GM19397 (cell line): ENCODE results near the gene CREM.
"Not testable (repeated sequence)": the region's sequence is repeated elsewhere in the genome, so short reads cannot be mapped to it uniquely, and the experiment has no call there.

Experiments used
- ATAC-seq: cut with Tn5 transposase; IDR thresholded peaks from one replicate; pipeline ENCODE4 v1.9.1; 2021; ENCODE audit warnings: mild to moderate bottlenecking, moderate library complexity; ENCODE audit not compliant: unreplicated experiment

Gene CREM

DNA sequence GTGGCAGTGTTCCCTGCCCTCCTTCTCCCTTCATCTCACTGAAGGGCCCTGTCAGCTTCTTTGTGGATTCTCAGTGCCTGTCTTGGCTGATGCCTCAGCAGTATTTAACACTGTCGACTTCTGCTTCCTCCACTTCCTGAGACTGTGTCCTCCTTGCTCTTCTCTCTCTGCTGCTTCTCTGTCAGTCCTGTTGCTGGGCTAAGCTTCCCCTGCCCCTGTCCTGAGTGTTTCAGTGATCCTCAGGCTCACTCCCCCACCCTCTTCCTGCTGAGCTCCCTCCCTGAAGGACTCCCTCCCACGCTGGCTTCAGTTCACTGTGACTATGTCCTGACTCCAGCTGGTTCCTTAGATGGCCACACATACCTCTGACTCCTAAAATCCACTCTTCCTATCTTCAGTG is 64.9 kb downstream of the CREM start:
- ATAC-seq, result no peak

DNA sequence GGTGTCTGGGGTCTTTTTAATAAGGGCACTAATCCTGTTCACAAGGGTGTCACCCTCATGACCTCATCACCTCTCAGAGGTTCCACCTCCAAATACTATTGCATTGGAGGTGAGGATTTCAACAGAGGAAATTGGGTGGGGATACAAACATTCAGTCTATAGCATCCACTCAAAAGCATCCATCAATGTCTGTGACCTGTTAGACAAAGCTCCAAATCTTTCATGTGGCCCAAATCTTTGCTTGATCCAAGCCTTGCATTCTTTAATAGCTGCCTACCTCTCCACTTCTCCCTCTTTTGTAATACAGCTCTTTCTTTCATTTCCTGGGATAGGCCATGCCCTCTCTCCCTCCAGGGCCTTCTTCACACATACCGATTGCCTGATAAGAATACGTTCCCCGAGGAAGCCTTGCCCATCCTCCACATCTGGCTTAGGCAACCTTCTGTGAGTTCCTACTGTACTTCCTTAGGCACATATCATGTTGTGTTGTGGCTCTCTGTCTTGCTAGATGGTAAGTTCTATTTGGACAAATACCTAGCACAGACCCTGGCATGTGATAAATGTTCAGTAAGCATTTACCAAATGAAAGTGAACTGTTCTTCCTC is 66.1 kb downstream of the CREM start:
- ATAC-seq, result no peak

DNA sequence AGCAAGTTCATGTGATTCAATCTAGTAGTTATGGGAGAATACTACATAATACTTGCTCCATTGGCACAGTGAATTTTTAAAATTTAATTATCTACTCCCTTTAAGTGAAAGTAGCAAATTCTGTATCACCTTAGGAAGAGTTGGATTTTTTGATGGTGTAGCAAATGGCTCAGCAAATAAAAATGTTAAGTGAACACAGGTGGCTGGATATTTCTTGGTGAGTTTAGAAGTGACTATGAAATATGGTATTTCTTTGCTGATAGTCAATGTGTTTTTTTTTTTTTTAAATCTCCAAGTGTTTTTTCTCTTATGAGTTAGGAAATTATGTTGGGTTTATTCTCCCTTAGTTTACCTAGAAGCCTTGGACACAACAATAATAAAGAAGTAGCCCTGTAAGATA is 67.8 kb downstream of the CREM start:
- ATAC-seq, result no peak

DNA sequence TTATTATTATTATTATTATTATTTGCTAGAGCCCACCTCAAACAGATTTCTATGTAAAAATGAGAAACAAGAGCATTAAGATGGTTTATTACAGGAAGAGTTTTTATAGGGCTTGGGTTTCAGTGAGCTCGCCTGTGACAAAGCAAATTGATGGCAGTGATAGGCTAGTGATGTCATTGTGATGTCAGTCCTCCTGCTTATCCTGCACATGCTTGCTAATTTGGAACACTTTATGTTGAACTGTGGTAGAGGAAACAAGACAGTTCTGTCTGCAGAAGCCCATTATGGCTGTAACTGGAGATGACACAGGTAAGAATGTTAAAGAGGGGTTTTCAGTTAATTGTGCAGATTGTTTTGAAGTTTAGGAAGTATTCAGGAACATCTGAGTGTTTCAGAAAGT is 68.3 kb downstream of the CREM start:
- no peak for ATAC-seq

DNA sequence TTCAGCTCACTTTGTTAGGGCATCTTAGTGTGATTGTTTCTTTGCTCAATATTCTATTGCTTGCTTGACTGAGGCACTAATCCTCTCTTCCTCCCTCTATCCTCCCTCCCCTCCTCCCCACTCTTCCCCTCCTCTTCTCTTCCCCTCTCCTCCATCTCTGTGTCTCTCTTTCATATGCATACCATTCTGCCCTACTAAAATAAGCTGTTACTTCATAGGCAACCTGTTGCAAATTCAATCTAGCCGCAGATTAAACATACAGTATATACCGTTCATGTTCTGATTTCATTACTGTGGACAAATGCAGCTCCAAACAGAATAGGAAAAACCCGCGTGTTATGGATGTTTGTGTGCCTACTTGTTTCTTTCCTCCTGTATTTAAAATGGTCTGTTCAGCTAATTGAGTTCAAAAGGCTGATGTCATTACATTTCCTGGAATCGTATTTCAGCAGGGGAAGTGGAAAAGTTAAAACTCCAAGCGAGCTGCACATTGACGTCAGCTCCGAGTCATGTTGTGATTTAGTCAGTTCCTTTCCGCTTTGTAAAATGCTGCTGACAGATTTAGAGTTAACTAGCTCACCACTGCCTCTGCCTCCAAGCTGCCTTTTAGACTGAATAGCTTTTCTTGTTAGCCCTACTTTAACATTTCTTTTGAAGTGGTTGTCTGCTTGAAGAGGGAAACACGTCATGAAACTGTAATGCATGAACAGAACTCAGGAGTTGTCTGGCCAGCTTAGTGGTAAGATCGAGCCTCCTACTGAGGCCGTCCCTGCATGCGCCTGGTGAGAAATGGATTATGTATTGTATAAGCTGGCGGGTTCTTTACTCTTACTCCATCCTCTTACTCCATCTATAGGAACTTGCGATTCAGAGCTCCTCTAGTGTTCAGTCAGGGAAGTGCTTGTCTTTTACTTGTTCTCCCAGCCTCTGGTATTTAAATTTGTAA is 69.0 kb downstream of the CREM start:
- ATAC-seq, result peak; percentile 95

DNA sequence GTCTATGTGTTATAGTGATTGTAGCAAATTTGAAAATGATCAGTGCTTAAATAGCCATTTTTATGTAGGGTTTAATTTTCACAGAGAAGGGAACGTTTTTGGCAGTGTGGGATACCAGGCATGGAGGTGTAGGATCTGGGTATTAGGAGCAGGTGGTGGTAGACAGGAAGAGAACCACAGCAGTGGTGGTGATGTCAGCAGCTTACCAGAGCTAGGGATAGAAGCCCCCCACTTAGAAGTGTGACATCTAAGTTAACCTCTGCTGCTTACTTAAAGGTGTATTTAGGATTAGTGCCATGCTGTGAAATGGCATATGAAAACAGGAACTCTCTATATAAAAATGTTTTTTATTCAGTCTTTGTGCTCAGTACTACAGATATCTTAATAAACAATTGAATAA is 73.8 kb downstream of the CREM start:
- no peak for ATAC-seq

DNA sequence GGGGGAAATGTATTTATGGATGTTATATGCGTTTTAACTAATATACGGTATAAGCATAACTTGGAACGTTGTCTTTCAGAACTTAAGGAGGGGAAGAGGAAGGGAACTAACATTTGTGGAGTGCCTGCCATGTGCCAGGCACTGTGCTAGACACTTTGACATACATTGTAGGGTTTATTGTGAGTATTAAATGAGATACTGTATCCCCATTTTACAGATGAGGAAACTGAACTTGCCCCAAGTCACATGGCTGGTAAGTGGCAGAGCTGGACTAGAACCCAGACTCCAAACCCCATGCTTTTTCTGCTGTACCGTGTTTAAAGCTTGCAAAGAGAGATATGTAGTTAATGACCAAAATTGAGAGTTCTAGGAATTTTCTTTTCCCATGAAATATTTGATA is 74.6 kb downstream of the CREM start:
- ATAC-seq, result no peak

DNA sequence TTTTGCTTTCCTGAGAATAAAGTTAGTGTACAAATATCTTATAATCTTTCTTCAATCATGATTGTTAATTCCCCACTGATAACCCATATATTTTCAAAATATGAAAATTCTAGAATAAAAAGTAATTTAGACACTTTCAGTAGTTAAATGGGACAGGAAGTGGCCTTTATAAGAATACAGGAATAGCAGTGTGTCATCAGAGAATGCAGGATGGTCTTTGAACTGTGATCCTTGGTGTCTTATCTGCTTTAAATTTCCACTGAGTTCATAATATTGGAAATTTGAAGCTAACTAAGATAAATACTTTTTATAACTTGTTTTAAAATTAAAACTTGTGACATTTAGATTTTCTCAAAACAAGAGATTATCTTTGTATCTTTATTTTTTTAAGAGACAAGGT is 75.4 kb downstream of the CREM start:
- no peak for ATAC-seq

DNA sequence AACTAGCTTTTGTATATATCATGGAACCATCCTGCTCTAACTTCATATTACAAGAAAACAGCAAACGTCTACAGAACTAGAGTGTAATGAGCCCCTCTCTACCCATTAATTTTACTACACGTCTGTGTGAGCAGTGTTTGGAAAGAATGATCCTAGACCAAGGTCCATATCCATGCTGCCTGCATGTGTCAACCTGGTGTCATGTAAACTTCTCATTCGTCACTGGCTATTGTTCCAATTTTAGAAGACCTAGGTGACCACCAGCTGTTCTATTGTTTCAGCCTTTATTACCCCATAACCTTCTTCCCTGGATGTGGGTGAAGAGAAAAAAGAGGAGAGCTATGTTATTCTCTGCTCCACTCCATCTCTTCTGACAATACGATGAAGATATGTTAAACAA is 77.1 kb downstream of the CREM start:
- ATAC-seq, result no peak

DNA sequence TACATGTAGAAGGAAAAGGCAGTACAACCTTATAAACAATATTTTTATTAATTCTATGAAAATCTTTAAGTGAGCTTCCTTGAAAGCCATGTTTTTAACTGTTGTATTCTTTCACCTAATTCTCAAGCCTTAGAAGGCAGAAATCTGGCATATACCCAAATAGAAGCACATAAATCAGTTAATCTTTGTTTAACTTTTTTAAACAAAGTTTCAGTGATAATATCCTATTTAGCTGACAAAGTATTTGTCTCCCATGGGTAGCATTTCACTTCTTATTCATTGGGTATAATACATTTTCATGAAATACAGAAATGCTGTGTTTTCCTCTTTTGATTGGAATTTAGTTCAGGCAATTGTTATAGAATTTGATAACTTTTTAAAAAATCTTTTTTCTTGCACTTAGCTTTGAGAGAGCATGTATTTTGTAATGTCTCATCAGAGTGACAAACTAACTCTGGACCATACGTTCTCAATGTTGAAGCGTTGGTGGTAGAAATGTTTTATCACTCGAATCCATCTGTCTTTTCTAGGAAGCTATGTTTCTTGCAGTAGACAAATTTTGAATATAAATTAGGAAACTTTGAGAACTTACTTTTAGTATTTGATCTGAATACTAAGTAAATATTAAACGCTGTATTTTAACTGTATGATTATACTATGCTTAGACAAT is 78.1 kb downstream of the CREM start:
- no peak for ATAC-seq

DNA sequence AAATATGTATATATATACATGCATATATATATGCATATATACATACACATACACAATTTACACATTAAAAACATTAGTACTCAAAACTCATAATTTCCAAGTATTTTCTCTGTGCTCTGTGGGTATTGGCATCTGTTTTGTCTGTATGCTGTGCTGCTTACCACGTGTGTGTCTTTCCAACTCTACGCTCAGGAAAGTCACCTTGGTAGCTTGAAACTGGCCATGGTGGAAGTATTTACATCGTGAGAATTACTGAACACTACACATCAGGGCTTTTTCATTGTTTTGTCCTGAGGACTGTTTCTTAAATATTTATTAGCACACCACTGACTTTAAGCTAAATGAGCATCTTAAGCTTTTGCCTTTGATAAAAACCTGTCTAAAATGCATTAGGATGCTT is 79.6 kb downstream of the CREM start:
- ATAC-seq, result no peak

DNA sequence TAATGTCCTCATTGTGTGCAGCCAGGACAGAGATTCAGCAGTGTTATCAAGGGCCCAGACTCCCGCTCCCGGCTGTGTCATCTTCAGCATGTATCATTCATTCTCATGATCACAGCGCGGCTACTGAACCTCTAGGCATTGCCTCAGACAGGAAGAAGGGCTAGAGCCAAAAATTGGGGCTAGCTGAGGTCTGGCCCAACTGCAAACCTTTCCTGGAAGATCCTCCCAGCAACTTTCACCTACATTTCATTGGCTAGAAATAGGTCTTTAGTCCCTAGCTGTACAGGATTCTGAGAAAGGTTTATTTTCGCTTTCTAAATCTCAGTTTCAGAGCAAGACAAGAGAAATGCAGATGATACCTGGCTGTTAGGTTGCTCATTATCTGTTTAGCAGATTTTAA is 81.9 kb downstream of the CREM start:
- peak; percentile 77 for ATAC-seq

DNA sequence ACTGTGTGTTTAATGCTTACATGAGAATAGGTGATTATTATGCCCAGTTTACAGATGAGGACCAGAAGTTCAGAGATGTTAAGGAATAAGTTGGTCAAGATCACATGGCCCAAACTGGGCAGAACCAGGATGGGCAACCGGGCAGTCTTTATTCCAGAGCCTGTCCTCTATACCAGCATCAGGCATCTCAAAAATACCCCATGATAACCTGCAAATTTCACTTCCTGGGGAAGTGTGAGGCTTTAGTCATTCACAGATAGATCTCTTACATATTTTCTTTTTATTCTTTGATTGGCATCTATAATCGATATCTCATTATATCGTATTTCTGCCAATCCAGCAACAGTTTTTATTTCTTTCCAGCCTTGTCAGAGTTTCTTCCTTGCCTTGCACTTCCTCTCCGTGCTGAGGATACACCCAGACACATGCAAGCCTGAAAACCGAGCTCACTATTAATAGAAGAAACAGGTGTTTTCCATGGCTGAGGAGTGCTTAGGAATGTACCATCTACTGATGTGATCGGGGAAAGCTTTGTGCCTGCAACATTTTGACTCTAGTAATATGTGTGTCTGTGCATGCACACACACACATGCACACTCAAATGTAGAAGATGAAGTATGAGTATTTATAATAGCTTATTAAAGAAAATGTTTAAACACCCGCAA is 82.4 kb downstream of the CREM start:
- peak; percentile 16 for ATAC-seq

DNA sequence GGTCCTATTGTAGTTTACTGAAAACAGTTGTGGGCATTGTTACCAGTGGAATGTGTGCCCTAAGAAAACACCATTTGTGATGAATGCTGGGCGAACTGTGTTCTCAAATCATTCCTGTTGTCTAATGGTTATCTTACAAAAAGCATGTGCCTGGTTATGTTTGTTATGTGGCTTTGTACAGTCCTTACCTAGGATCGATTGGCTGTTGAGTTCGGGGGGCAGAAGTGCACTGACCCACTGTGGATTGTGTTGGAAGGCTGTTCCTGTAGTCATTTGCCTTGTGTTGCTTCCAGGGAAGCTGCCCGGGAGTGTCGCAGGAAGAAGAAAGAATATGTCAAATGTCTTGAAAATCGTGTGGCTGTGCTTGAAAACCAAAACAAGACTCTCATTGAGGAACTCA is 84.3 kb downstream of the CREM start:
- ATAC-seq, result no peak

DNA sequence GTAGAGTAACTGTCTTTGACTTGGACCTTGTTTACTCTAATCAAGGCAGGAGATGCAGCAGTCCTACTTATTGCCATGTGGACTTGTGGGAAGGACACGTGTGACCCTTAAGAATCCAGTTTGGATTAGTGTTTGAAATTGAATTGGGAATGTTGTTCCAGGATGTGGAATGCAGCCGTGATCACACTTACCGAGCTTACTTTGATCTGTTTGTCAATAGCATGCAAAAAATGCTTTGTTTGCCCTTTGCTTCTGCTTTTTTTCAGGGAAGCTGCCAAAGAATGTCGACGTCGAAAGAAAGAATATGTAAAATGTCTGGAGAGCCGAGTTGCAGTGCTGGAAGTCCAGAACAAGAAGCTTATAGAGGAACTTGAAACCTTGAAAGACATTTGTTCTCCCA is 84.7 kb downstream of the CREM start:
- no peak for ATAC-seq

DNA sequence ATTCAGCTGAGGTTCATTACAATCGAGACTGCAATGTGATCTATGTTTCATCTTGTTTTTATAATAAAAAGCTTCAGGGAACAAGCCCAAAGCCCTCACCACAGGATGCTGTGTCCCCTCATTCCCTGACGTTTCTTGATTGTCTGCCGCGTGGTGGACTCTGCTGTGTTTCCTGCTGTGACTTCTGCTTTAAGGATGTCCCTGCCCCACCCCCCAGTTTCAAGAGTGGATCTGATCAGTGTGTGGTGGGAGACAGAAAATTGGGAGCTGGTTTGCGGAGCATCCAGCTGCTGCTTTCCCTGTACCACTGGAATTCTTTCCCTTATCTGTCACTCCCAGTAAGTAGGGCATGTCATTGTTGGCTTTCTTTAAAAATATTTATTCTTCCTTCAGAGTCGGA is 86.2 kb downstream of the CREM start:
- ATAC-seq, result no peak

DNA sequence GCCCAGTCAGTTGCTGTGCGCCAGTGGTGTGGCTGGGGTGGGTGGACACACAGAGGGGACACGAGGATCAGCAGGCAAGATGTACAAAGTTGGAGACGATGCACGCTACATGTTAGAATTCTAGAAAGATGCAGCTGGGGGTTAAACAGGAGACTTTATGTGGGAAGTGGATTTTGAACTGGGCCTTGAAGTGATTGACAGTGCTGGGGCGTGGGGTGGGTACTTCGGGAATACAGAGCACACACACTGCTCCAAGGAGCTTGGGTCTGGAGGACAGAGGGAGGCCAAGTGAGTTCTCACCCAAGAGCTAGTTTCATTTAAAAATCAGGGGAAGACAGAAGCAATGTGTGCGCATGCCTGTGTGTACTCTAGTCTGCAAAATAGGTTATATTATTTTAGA is 87.1 kb downstream of the CREM start:
- no peak for ATAC-seq

DNA sequence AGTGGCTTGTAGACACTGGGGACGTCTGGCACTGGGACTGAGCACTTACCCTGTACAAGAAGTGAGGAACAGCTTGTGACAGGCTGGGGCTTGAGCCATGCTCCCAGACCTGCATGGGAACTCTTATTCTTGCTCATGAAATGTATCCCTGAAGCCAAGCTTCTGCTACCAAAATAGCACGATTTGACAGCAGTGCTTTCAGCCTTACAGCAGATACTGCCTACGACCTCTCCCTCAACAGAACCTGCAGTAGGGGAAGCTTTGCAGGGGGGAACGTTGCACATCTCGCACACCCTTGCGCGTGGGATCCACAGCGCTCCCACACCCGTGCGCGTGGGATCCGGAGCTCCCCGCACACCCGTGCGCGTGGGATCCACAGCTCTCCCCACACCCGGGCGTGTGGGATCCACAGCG is 88.0 kb downstream of the CREM start:
- ATAC-seq, result no peak

DNA sequence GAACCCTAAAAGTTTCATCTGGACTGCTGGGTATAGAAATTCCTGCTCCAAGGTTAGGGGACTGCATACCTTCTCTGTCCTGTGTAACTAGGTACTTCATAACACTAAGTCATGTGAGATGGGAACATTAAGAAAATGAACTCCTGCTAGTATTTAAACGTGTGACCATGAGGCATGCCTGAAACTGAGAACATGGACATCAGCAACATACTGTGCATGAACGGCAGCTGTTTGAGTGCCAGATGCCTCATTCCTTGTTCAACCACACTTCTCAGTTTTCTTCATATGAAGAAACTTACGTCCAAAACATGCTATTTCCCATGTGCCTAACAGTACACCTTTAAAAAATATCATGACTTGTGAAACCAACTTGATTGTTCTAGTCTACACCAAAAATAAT is 88.5 kb downstream of the CREM start:
- no peak for ATAC-seq

DNA sequence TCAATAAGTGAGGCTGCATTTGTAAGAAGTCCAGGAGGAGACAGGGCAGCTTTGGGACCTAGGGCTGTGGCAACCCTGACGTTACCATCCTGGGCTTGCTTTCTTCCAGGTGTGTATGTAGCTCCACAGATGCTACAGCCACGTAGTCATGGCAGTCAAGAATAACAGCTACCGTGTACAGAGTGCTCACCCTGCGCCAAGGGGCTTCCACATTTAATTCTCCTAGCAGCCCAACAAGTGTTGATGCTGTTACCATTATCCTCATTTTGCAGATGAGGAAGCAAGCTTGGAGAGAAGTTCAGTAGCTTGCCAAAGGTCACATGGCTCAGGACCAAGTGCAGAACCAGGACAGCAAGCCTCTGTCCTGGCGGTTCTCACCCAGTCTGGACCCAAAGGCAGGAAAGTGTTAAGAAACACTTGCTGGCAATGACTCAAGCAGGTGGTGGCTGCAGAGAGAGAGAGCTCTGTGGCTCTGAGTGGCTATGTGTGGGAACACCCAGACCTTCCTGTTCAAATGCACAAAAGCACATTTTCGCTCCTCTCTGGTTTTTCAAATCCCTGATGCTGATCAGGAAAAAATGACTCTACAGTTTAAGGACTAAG is 89.8 kb downstream of the CREM start:
- no peak for ATAC-seq

DNA sequence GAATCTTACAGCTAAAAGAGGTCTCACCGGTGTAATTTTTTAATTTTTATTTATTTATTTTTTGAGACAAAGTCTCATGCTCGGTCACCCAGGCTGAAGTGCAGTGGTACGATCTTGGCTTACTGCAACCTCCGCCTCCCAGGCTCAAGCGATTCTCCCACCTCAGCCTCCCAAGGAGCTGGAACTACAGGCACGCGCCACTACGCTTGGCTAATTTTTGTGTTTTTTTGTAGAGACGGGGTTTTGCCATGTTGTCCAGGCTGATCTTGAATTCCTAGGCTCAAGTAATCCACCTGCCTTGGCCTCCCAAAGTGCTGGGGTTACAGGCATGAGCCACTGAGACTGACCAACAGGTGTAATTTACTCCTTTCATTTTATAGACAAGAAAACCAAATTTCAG is 90.3 kb downstream of the CREM start:
- not testable (repeated sequence) for ATAC-seq
